Nephron progenitor cell (in vitro differentiated cells): ENCODE measurements around the gene NKG7.

Experiments used
- DNase-seq: peaks from one replicate; pipeline ENCODE4 v3.0.0; 2021
- H3K27ac Mint-ChIP-seq: 2 replicates; pipeline ENCODE4 v1.8.0; 2021; ENCODE audit warnings: mild to moderate bottlenecking, moderate library complexity, mixed read lengths
- H3K27me3 Mint-ChIP-seq: 2 replicates; pipeline ENCODE4 v1.8.0; 2021; ENCODE audit warnings: mild to moderate bottlenecking, low read depth, mixed read lengths; ENCODE audit not compliant: poor library complexity
- H3K36me3 Mint-ChIP-seq: 2 replicates; pipeline ENCODE4 v1.8.0; 2021; ENCODE audit warnings: low read depth, mixed read lengths
- H3K4me1 Mint-ChIP-seq: 2 replicates; pipeline ENCODE4 v1.8.0; 2021; ENCODE audit warnings: mixed read lengths
- H3K4me3 Mint-ChIP-seq: 2 replicates; pipeline ENCODE4 v1.8.0; 2021; ENCODE audit warnings: mild to moderate bottlenecking, moderate library complexity, mixed read lengths
- H3K9me3 Mint-ChIP-seq: 2 replicates; pipeline ENCODE4 v1.8.0; 2021; ENCODE audit warnings: mild to moderate bottlenecking, moderate library complexity, mixed read lengths
- TF ChIP-seq, protein P1 (sequence below): fragments of 200-600 bp; sonication (generic); IDR thresholded peaks from 2 replicates; pipeline ENCODE4 v1.5.0; 2021; ENCODE audit warnings: antibody characterized with exemption

NKG7 gene

DNA sequence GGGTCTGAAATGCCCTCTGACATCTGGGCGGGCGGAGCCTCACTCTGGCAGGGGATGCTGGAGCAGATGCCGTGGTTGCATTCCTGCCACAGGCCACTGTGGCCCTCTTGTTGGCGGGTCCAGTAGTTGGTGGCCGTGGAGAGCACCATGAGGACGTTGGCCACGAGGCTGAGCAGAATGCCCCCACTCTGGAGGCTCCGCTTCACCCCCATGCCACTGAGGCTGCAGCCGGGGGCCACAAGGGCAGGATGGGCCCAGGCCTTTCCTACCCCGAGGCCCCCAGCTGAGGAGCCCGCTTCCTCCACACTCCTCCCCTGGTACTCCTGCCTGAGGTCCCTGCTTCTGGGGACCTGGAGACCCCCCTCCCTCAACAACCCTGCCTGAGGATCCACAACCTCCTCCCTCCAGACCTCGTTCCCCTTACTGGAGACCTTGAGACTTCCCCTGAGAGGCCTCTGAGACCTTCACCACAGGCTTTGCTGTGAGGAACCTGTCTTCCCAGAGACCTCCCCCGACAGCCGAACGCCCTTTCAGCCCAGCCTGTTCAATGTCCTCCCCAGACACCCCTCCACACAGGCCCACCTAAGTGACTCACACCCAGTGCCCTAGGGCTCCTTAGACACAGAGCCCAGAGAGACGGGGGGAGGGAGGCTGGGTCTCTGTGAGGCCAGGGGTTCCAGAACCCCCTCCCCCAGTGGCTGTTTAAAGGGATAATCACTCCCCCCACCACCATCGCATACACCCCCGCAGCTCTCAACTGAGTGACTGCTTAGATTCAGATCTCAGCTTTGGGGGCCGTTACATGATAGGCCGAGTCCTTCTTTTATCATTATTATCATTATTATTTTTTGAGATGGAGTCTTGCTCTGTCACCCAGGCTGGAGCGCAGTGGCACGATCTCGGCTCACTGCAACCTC lies 3.8 kb downstream of the NKG7 start, which contains the start of gene CLDND2:
Gene CLDND2, minus strand, starts transcription at position 638 of the 917 bp plus-strand sequence. Its CDS starts 426 bp downstream, at position 212.
- peak within 1 kb of the TSS; percentile 99 for H3K4me3 Mint-ChIP-seq
- TF ChIP-seq, protein P1, sequence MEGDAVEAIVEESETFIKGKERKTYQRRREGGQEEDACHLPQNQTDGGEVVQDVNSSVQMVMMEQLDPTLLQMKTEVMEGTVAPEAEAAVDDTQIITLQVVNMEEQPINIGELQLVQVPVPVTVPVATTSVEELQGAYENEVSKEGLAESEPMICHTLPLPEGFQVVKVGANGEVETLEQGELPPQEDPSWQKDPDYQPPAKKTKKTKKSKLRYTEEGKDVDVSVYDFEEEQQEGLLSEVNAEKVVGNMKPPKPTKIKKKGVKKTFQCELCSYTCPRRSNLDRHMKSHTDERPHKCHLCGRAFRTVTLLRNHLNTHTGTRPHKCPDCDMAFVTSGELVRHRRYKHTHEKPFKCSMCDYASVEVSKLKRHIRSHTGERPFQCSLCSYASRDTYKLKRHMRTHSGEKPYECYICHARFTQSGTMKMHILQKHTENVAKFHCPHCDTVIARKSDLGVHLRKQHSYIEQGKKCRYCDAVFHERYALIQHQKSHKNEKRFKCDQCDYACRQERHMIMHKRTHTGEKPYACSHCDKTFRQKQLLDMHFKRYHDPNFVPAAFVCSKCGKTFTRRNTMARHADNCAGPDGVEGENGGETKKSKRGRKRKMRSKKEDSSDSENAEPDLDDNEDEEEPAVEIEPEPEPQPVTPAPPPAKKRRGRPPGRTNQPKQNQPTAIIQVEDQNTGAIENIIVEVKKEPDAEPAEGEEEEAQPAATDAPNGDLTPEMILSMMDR: no peak
- H3K36me3 Mint-ChIP-seq: no peaks in the 10 kb centered on the region
- peaks cover 64% of the 10 kb centered on the region for H3K4me1 Mint-ChIP-seq
- peaks cover 12% of the 10 kb centered on the region for H3K27me3 Mint-ChIP-seq
- H3K9me3 Mint-ChIP-seq: no peaks in the 10 kb centered on the region
- no peak for DNase-seq
- H3K27ac Mint-ChIP-seq: peak within 1 kb of the TSS; percentile 87

GRCh38 chr19:51367565-51368365 lies 4.7 kb downstream of the NKG7 start:
- no peaks in the 10 kb centered on the region for H3K36me3 Mint-ChIP-seq
- TF ChIP-seq, protein P1: no peak
- no peaks in the 10 kb centered on the region for H3K9me3 Mint-ChIP-seq
- peak overlapping the region; percentile 99 for H3K4me3 Mint-ChIP-seq
- peak; percentile 100 for DNase-seq
- H3K27ac Mint-ChIP-seq: peak overlapping the region; percentile 100
- peaks cover 67% of the 10 kb centered on the region for H3K4me1 Mint-ChIP-seq
- H3K27me3 Mint-ChIP-seq: peaks cover 6% of the 10 kb centered on the region

DNA sequence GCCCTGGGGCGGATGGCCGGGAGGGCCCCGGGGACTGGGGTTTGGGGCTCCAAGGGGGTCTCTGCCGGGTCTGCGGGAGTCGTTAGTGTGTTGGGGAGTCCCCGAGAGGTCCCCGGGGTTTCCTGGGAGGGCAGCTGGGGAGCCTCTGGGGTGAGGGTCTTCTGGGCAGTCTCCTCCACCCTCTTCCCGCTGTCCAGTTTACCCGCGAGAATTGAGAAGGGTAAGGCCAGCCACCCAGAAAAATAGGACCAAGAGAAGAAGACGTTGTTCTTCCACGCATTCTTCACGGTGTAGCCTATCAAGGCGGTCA lies 5.2 kb downstream of the NKG7 start:
- Mint-ChIP-seq H3K27me3 (peaks cover 4% of the 10 kb centered on the region), H3K27ac (peak overlapping the region; percentile 100), H3K4me1 (peaks cover 67% of the 10 kb centered on the region), H3K36me3 (no peaks in the 10 kb centered on the region), H3K4me3 (peak overlapping the region; percentile 99), H3K9me3 (no peaks in the 10 kb centered on the region)
- peak; percentile 43 for DNase-seq
- TF ChIP-seq, protein P1: no peak

GRCh38 chr19:51366389-51367254 lies 5.8 kb downstream of the NKG7 start:
- Mint-ChIP-seq H3K36me3 (no peaks in the 10 kb centered on the region), H3K4me3 (peak overlapping the region; percentile 99), H3K4me1 (peaks cover 66% of the 10 kb centered on the region), H3K27ac (peak overlapping the region; percentile 100), H3K9me3 (no peaks in the 10 kb centered on the region), H3K27me3 (peaks cover 4% of the 10 kb centered on the region)
- peak; percentile 96 for DNase-seq
- TF ChIP-seq, protein P1: no peak

DNA sequence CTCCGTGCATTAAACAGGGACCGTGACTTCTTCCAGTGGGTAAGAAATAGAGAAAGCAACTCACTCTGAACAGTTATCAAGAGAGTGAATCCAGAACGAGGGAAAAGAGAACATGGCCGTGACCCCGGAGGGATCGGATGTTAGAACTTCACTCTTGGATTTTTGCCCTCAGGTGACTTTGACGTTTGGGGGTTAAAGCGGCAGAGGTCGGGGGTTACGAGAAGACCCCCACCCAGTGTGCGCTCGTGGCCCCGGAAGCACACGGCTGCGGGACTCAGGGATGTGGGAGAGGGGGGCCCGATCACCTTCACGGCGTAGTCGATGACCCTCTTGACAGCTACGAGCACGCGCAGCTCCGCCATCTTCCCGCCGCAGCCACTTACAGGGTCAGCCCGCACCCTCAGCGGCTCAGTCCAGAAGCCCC lies 6.5 kb downstream of the NKG7 start, which contains the start of gene ETFB:
Gene ETFB, minus strand, starts transcription at position 424 of the 424 bp plus-strand sequence. Its CDS starts 62 bp downstream, at position 362.
- H3K36me3 Mint-ChIP-seq: no peaks in the 10 kb centered on the region
- no peak for DNase-seq
- H3K9me3 Mint-ChIP-seq: no peaks in the 10 kb centered on the region
- H3K27me3 Mint-ChIP-seq: peaks cover 4% of the 10 kb centered on the region
- H3K4me3 Mint-ChIP-seq: peak within 1 kb of the TSS; percentile 99
- TF ChIP-seq, protein P1: no peak
- H3K27ac Mint-ChIP-seq: peak within 1 kb of the TSS; percentile 100
- peaks cover 61% of the 10 kb centered on the region for H3K4me1 Mint-ChIP-seq
